Neural cell (in vitro differentiated cells): ENCODE results near the gene NKD2. TPM values are rescaled to one million over a fixed set of nuclear protein-coding genes. Genes with fewer than 3 reads are reported as not detected.

Experiments
- H2AFZ ChIP-seq: fragments of 200-600, 300-800 bp; sonication (generic), shearing (Covaris generic); 2 replicates; pipeline ENCODE4 v1.6.0; 2014; ENCODE audit warnings: low read depth, mild to moderate bottlenecking, antibody characterized with exemption, low read length, moderate library complexity
- H3F3A ChIP-seq: fragments of 200-600 bp; shearing (Covaris generic); 2 replicates; pipeline ENCODE4 v1.6.1; 2016; ENCODE audit warnings: mild to moderate bottlenecking, moderate library complexity, mixed read lengths, antibody characterized with exemption, low read length; ENCODE audit not compliant: insufficient read depth, poor library complexity, severe bottlenecking
- H3K27ac ChIP-seq: fragments of 200-600, 300-800 bp; sonication (generic), shearing (Covaris generic); 2 replicates; pipeline ENCODE4 v1.5.1; 2014; ENCODE audit warnings: mild to moderate bottlenecking, low read length, moderate library complexity
- H3K27me3 ChIP-seq: fragments of 300-800, 200-600 bp; sonication (generic), shearing (Covaris generic); 2 replicates; pipeline ENCODE4 v1.6.0; 2014; ENCODE audit warnings: mild to moderate bottlenecking, low read depth, low read length, moderate library complexity; ENCODE audit not compliant: insufficient read depth
- H3K36me3 ChIP-seq: fragments of 300-800, 200-600 bp; sonication (generic), shearing (Covaris generic); 2 replicates; pipeline ENCODE4 v1.5.1; 2014; ENCODE audit warnings: mild to moderate bottlenecking, antibody characterized with exemption, low read length, moderate library complexity; ENCODE audit not compliant: insufficient read depth
- H3K4me2 ChIP-seq: fragments of 300-800, 200-600 bp; sonication (generic), shearing (Covaris generic); 2 replicates; pipeline ENCODE4 v1.6.0; 2014; ENCODE audit warnings: mild to moderate bottlenecking, low read length
- H3K4me3 ChIP-seq: fragments of 300-800, 200-600 bp; sonication (generic), shearing (Covaris generic); 2 replicates; pipeline ENCODE4 v1.5.1; 2014; ENCODE audit warnings: mild to moderate bottlenecking, low read length, moderate library complexity
- H3K79me2 ChIP-seq: fragments of 200-600 bp; shearing (Covaris generic); replicated peaks from 2 replicates; pipeline ENCODE4 v1.6.0; 2014; ENCODE audit warnings: mild to moderate bottlenecking, low read length, moderate library complexity; ENCODE audit not compliant: insufficient read depth
- H3K9ac ChIP-seq: fragments of 300-800, 200-600 bp; sonication (generic), shearing (Covaris generic); 2 replicates; pipeline ENCODE4 v1.6.1; 2016; ENCODE audit warnings: mild to moderate bottlenecking, low read length, mixed read lengths
- H3K9me2 ChIP-seq: fragments of 200-600 bp; shearing (Covaris generic); 2 replicates; pipeline ENCODE4 v1.6.1; 2016; ENCODE audit warnings: mild to moderate bottlenecking, low read length, mixed read lengths; ENCODE audit not compliant: insufficient read depth
- H3K9me3 ChIP-seq: fragments of 200-600, 300-800 bp; sonication (generic), shearing (Covaris generic); 2 replicates; pipeline ENCODE4 v1.6.1; 2016; ENCODE audit warnings: mild to moderate bottlenecking, mixed run types, low read length, moderate library complexity, mixed read lengths
- H4K20me1 ChIP-seq: fragments of 200-600 bp; shearing (Covaris generic); 2 replicates; pipeline ENCODE4 v1.6.1; 2016; ENCODE audit warnings: mild to moderate bottlenecking, mixed run types; ENCODE audit not compliant: insufficient read depth
- CTCF ChIP-seq: fragments of 450-650 bp; IDR thresholded peaks from 2 replicates; pipeline ENCODE4 v1.5.1; 2014; ENCODE audit warnings: antibody characterized with exemption, mild to moderate bottlenecking, moderate library complexity; ENCODE audit not compliant: poor library complexity, severe bottlenecking
- EP300 ChIP-seq: fragments of 450-650 bp; conservative IDR thresholded peaks from 2 replicates; pipeline ENCODE4 v1.6.1; 2014; ENCODE audit warnings: antibody characterized with exemption, mild to moderate bottlenecking, moderate library complexity; ENCODE audit not compliant: poor library complexity, severe bottlenecking
- MXI1 ChIP-seq: fragments of 450-650 bp; conservative IDR thresholded peaks from 2 replicates; pipeline ENCODE4 v1.6.1; 2014; ENCODE audit warnings: antibody characterized with exemption, mild to moderate bottlenecking; ENCODE audit not compliant: poor library complexity, severe bottlenecking
- POLR2AphosphoS5 ChIP-seq: IDR thresholded peaks from 2 replicates; pipeline ENCODE4 v1.6.1; 2012
- REST ChIP-seq: IDR thresholded peaks from 2 replicates; pipeline ENCODE4 v1.6.1; 2012; ENCODE audit warnings: borderline replicate concordance
- SMC3 ChIP-seq: fragments of 450-650 bp; conservative IDR thresholded peaks from 2 replicates; pipeline ENCODE4 v1.6.1; 2014; ENCODE audit warnings: antibody characterized with exemption, mild to moderate bottlenecking, moderate library complexity; ENCODE audit not compliant: poor library complexity
- TAF1 ChIP-seq: IDR thresholded peaks from 2 replicates; pipeline ENCODE4 v1.6.1; 2012; ENCODE audit warnings: low read depth
- polyA plus RNA-seq: library from polyadenylated mRNA; depleted of rRNA; stranded (reverse); fragments of >200 nt; gene quantifications from 2 replicates; pipeline ENCODE4 v1.2.3, GENCODE V29; 2014

Gene NKD2
- polyA plus RNA-seq, 1 donor from 2014 or later, result 7.2 TPM

DNA sequence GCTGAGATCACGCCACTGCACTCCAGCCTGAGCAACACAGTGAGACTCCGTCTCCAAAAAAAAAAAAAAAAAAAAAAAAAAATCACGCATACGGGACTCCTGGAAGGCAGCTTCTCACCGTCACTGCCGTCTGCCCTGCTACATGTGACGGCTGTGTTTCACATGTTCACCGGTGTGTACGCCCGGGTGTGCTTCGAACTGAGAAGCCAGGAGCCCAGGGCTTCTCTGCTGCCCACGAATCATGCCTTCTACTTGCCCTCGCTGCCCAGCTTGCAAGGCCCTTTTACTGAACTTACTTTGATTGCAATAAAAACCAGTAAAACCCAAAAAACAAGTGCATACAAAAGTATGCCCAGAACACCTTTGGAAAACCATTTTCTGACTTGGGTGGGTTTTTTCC is 5.8 kb upstream of the NKD2 start:
- Histone ChIP-seq H3K4me2 (no peak overlapping the region), H3K79me2 (no peaks in the 10 kb centered on the region), H3K9me3 (no peaks in the 10 kb centered on the region), H3K4me3 (no peak overlapping the region), H3K36me3 (no peaks in the 10 kb centered on the region), H3K27ac (no peak overlapping the region), H2AFZ (no peak overlapping the region), H3K9ac (no peak overlapping the region), H4K20me1 (no peaks in the 10 kb centered on the region), H3K27me3 (peaks cover 33% of the 10 kb centered on the region), H3K9me2 (no peaks in the 10 kb centered on the region), H3F3A (no peaks in the 10 kb centered on the region)
- no peak for TF ChIP-seq EP300
- no peak for TF ChIP-seq CTCF
- no peak for TF ChIP-seq SMC3
- no peak for TF ChIP-seq REST
- TF ChIP-seq POLR2AphosphoS5, result no peak
- TF ChIP-seq TAF1, result no peak
- no peak for TF ChIP-seq MXI1

DNA sequence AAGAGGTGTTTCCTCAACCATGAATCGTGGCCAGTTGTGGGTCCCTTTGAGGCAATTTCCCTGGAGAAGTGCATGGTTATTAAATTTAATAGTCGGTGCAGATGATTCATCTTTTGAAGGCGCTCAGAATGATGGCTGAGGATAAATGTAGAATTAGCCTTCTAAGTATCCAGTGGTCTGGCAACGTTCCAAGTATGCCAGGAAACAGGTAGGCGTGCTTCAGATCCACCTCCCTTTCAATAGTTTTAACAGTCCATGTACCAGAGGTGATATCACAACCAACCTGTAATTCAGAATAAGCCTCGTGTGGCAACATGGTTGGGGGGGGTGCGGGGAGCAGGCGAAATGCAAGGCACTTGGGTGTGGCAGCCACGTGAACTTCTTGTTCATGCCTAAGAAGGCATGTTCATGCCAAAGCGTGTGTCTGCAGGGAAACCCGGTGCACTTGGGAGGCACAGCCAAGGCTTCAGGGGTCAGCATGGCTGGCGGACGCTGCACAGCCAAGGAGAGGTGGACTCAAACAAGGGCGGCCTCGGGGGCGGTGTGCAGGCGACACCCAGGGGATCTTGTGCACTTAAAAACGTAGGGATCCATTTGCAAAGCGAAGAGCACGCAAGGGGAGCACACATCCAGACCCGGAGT is 5.2 kb upstream of the NKD2 start:
- Histone ChIP-seq H3F3A (no peaks in the 10 kb centered on the region), H3K27ac (no peak overlapping the region), H4K20me1 (no peaks in the 10 kb centered on the region), H3K4me3 (no peak overlapping the region), H3K9me3 (no peaks in the 10 kb centered on the region), H3K36me3 (no peaks in the 10 kb centered on the region), H3K27me3 (peaks cover 39% of the 10 kb centered on the region), H3K79me2 (no peaks in the 10 kb centered on the region), H2AFZ (no peak overlapping the region), H3K9ac (no peak overlapping the region), H3K9me2 (no peaks in the 10 kb centered on the region), H3K4me2 (no peak overlapping the region)
- TF ChIP-seq EP300 (no peak), REST (no peak), CTCF (no peak)
